Subcutaneous abdominal adipose tissue (tissue), 5 donors: ENCODE results near the gene MARCHF2.
"Not testable (repeated sequence)": the region's sequence is repeated elsewhere in the genome, so short reads cannot be mapped to it uniquely, and the experiment has no call there.

Experiments used
- H3K27ac ChIP-seq: one replicate; pipeline ENCODE4 v1.7.0; 2013; ENCODE audit warnings: low read depth, mild to moderate bottlenecking, inconsistent platforms, low read length, moderate library complexity
- H3K27me3 ChIP-seq, 5 donors: one replicate each; pipeline ENCODE4 v1.7.0; 2013; ENCODE audit warnings: low read length in 5 of 5, inconsistent platforms in 1 of 5; ENCODE audit not compliant: control insufficient read depth in 5 of 5, insufficient read depth in 4 of 5
- H3K36me3 ChIP-seq, 5 donors: one replicate each; pipeline ENCODE4 v1.7.0; 2013; ENCODE audit warnings: low read length in 5 of 5; ENCODE audit not compliant: control insufficient read depth in 5 of 5, insufficient read depth in 5 of 5
- H3K4me1 ChIP-seq, 5 donors: one replicate each; pipeline ENCODE4 v1.7.0; 2013; ENCODE audit warnings: low read length in 5 of 5, mild to moderate bottlenecking in 3 of 5, moderate library complexity in 1 of 5; ENCODE audit not compliant: control insufficient read depth in 5 of 5, insufficient read depth in 5 of 5
- H3K4me3 ChIP-seq, 5 donors: one replicate each; pipeline ENCODE4 v1.7.0; 2013; ENCODE audit warnings: low read length in 5 of 5, low read depth in 1 of 5
- H3K9ac ChIP-seq, 5 donors: one replicate each; pipeline ENCODE4 v1.7.0; 2013; ENCODE audit warnings: low read length in 5 of 5, mild to moderate bottlenecking in 4 of 5, moderate library complexity in 3 of 5
- H3K9me3 ChIP-seq, 5 donors: one replicate each; pipeline ENCODE4 v1.7.0; 2013; ENCODE audit warnings: low read length in 5 of 5; ENCODE audit not compliant: control insufficient read depth in 5 of 5
- donor health status: healthy.
- donor health status: healthy.
- donor health status: healthy.
- donor health status: healthy.
- donor health status: healthy.

Gene MARCHF2

DNA sequence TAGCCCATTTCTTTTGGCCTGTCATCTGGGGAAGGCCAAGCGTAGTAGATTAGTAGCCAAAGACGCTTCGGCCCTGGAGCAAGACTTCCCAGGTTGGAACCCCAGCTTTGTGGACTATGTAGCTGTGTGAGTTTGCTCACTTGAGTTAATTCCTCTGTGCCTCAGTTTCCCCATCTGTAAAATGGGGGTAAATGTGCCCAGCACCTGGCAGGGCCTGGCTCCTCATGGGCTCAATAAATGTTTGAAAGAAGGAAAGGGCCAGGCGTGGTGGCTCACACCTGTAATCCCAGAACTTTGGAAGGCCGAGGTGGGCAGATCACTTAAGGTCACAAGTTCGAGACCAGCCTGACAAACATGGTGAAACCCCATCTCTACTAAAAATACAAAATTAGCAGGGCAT is 16.7 kb downstream of the MARCHF2 start:
- Histone ChIP-seq H3K9ac (no peak overlapping the region), H3K9me3 (no peaks in the 10 kb centered on the region), H3K4me1 (peaks cover 0 to 10% (median 3%) of the 10 kb centered on the region in 5 donors), H3K4me3 (no peak overlapping the region), H3K27ac (no peak overlapping the region), H3K36me3 (peaks cover 0 to 46% (median 22%) of the 10 kb centered on the region in 5 donors), H3K27me3 (no peaks in the 10 kb centered on the region)

DNA sequence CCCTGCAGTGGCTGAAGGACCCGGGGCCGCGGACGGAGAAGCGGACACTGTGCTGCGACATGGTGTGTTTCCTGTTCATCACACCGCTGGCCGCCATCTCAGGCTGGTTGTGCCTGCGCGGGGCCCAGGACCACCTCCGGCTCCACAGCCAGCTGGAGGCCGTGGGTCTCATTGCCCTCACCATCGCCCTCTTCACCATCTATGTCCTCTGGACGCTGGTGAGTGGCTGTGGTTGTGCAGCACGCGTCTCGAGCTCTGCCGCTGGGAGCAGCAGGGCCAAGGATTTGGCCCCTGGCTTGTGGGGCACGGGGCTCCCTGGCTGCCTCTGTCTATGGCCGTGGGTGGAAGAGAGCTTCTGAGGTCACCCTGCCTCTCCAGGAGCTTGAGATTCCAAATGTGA is 17.5 kb downstream of the MARCHF2 start:
- H3K4me3 ChIP-seq = no peak overlapping the region
- no peak overlapping the region for H3K9ac ChIP-seq
- peaks cover 0 to 52% (median 22%) of the 10 kb centered on the region in 5 donors for H3K36me3 ChIP-seq
- H3K9me3 ChIP-seq = no peaks in the 10 kb centered on the region
- peaks cover 0 to 9% (median 3%) of the 10 kb centered on the region in 5 donors for H3K4me1 ChIP-seq
- no peaks in the 10 kb centered on the region for H3K27me3 ChIP-seq
- H3K27ac ChIP-seq = no peak overlapping the region

DNA sequence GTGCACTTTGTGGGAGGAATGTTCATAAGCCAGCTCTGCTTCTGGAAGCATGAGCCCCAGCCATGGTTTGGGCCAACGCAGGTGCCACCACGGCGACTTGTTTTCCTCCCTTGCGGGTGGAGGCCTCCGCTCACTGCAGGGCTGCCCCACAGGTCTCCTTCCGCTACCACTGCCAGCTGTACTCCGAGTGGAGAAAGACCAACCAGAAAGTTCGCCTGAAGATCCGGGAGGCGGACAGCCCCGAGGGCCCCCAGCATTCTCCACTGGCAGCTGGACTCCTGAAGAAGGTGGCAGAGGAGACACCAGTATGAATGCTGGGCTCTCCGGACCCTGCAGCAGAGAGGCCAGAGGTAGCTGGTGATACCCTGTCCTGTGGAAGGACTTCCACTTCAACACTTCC is 25.1 kb downstream of the MARCHF2 start:
- Histone ChIP-seq H3K4me1 (peaks cover 0 to 9% (median 3%) of the 10 kb centered on the region in 5 donors), H3K27ac (no peak overlapping the region), H3K4me3 (no peak overlapping the region), H3K27me3 (no peaks in the 10 kb centered on the region), H3K9ac (no peak overlapping the region), H3K36me3 (peaks cover 0 to 31% (median 20%) of the 10 kb centered on the region in 5 donors), H3K9me3 (no peaks in the 10 kb centered on the region)

DNA sequence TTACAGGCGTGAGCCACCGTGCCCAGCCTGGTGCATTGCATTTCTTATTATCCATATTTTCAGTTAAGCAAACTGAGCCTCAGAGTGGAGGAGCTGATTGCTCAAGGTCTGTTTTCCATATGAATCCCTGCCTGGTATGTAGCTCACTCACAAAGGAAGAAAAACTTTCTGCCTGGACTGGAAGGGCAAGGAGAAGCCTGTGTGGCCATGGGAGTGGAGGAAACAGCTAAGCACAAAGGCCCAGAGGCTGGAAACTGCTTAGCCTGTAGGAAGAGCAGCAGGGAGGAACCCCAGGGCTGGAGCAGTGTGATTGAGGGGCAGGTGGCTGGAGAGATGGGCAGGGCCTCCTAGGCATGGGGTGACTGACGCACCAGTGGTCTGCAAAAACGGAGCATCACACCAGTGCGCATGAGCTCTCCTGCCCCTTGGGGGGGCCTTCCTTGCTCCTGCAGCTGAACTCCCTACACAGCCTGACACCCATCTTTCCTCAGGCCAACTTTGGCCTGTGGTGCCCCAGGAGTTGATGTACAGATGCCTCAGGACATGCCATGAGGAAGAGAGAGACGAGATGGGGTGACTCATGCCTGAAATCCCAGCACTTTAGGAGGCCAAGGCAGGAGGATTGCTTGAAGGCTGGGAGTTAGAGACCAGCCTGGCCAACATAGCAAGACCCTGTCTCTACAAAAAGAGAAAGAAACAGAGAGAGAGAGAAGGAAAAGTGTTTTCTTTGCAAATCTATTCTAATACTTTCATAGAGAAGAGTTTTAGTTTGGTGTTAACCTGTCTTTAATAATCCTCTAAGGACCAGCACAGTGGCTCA is 28.8 kb downstream of the MARCHF2 start:
- no peak overlapping the region for H3K4me3 ChIP-seq

DNA sequence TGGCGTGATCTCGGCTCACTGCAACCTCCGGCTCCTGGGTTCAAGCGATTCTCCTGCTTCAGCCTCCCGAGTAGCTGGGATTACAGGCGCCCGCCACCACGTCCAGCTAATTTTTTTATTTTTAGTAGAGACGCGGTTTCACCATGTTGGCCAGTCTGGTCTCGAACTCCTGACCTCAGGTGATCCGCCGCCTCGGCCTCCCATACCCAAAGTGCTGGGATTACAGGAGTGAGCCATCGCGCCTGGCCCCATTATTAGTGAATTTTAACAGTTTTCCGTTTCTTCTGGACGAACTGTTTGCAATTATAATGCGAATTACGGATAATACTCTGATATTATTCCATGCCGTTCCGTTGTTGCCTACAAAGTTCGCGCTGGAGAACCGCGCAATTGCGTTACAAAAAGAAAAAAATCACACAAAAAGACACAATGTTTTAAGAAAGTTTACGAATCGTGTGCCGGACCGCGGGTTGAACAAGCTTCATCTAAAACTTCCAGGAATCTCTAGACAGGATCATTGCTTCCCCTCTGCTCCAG is 31.1 kb downstream of the MARCHF2 start:
- Histone ChIP-seq H3K27ac (peak overlapping the region; percentile 94), H3K4me3 (peak overlapping the region; percentile 82 to 98 (median 93)), H3K4me1 (peaks cover 5 to 39% (median 34%) of the 10 kb centered on the region in 5 donors), H3K9ac (peak overlapping the region in 4 of 5 donors; percentile 72 to 100 (median 90)), H3K36me3 (peaks cover 0 to 12% (median 2%) of the 10 kb centered on the region in 5 donors)
- not testable (repeated sequence) for H3K27me3 ChIP-seq, H3K9me3 ChIP-seq

More for the DNA sequence above, 28.8 kb downstream of the MARCHF2 start:
- Histone ChIP-seq H3K9ac (no peak overlapping the region), H3K4me1 (peaks cover 5 to 22% (median 19%) of the 10 kb centered on the region in 5 donors), H3K36me3 (peaks cover 0 to 21% (median 15%) of the 10 kb centered on the region in 5 donors), H3K27ac (no peak overlapping the region), H3K9me3 (no peaks in the 10 kb centered on the region), H3K27me3 (no peaks in the 10 kb centered on the region)

DNA sequence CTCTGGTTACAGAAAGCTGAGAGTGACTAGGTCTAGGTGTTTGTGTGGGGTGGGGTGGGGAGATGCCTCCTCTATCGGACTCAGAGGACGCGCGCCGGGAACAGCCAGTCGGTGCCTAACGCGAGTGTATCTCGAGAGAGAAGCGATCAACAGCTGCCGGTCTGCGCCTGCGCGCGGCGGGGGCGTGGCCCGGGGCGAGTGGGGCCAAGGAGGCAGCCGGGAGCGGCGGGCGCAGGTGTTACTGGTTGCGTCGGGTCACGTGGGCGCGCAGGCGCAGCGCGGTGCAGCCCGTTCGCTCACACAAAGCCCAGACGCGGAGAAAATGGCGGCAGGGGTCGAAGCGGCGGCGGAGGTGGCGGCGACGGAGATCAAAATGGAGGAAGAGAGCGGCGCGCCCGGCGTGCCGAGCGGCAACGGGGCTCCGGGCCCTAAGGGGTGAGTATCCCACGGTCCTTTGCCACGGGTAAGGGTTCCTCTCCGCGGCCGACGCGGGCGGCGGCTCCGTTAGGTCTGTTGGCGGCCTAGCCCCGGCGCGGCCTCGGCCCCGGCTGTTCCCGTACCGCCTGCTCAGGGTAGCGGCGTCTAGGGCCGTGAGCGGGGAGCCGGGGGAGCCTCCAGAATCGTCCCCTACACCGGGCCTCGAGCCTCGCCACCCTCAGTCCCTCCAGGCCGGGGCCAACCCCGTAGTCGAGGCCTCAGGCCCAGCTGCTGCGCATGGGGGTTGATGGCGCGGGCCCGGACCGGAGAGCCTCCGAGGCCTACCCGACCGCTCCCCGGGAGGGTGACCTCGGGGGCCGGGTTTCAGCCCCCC is 31.8 kb downstream of the MARCHF2 start, which contains the start of gene HNRNPM:
HNRNPM (plus strand) TSS at position 299 of the 811 bp plus-strand sequence; CDS start at position 323, 24 bp downstream.
- Histone ChIP-seq H3K9ac (peak within 1 kb of the TSS; percentile 81 to 100 (median 99)), H3K4me3 (peak within 1 kb of the TSS; percentile 82 to 98 (median 93)), H3K27me3 (no peaks in the 10 kb centered on the region), H3K27ac (peak within 1 kb of the TSS; percentile 94), H3K4me1 (peaks cover 7 to 44% (median 39%) of the 10 kb centered on the region in 5 donors), H3K36me3 (peaks cover 0 to 10% (median 0%) of the 10 kb centered on the region in 5 donors), H3K9me3 (no peaks in the 10 kb centered on the region)

DNA sequence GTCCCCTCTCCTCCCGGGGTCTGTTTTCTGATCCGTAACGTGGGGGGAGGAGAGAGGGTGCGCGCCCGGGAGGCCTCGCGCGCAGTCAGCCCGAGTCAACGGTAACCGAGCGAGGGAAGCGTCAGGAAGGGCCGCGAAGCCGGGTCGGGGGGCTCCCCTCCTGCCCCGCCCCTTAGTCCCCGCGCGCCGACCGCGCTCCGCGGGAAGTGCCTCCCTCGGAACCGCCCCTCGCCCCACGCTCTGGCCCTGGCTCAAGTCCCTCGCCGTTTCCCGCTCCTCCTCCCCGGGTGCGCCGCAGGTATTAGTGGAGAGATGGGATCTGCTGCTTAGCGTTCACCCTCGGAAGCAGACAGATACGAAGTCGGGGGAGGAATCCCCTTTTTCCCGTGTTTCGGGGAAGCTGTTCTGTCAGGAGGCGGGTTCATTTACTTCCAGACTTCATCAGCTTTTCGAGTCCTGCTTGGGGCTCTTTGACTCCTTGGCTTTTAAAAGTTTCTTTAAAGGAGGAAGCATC is 32.4 kb downstream of the MARCHF2 start:
- H3K4me1 ChIP-seq = peaks cover 10 to 50% (median 44%) of the 10 kb centered on the region in 5 donors

DNA sequence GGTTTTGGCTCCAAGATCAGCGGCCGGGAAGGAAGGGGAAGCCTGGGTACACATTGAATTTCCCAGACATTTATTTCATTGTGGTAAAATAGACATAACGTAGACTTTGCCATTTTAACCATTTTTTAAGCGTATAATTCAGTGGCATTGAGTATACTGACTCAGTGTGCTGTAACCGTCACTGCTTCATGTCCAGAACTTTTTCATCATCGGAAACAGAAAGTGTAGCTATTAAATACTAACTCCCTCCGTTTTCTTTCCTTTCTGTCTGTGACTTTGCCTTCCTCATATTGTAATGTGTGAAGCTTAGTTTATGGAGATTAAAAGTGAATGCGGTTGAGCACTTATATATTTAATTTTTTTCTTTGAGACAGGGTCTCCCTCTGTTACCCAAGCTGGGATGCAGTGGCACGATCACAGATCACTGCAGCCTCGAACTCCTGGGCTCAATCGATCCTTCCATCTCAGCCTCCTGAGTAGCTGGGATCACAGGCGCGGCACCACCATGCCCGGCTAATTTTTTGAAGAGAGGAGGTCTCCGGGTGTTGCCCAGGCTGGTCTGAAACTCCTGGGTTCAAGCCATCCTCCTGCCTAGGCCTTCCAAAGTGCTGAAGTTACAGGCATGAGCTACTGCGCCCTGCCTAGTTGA is 33.1 kb downstream of the MARCHF2 start:
- Histone ChIP-seq H3K4me1 (peaks cover 10 to 52% (median 45%) of the 10 kb centered on the region in 5 donors), H3K4me3 (peak overlapping the region; percentile 82 to 98 (median 93)), H3K27ac (peak overlapping the region; percentile 94), H3K36me3 (peaks cover 0 to 10% (median 0%) of the 10 kb centered on the region in 5 donors), H3K27me3 (no peaks in the 10 kb centered on the region), H3K9me3 (no peaks in the 10 kb centered on the region), H3K9ac (peak overlapping the region; percentile 81 to 100 (median 99))

More for the DNA sequence above, 32.4 kb downstream of the MARCHF2 start:
- H3K9me3 ChIP-seq = no peaks in the 10 kb centered on the region
- peak overlapping the region; percentile 94 for H3K27ac ChIP-seq
- no peaks in the 10 kb centered on the region for H3K27me3 ChIP-seq
- H3K36me3 ChIP-seq = peaks cover 0 to 10% (median 0%) of the 10 kb centered on the region in 5 donors
- peak overlapping the region; percentile 82 to 98 (median 93) for H3K4me3 ChIP-seq
- H3K9ac ChIP-seq = peak overlapping the region; percentile 81 to 100 (median 99)

DNA sequence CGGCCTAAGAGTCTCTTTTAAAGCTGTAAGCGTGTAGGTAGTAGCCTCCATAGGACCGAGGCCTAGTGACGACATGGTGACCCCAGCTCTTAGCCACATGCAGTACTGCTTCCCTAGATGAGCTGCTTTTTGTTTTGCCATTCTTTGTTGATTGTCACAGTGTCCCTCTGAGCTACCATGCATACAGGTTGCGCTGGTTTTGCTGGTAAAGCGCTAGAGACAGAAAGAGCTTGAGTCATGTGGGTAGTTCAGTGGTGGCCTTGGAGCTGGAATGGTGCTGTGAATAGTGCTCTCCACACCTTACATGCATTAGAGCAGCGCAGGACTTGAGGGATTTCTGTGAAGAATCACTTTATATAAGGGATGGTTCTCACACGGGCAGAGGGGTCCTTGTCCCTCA is 36.7 kb downstream of the MARCHF2 start:
- H3K4me3 ChIP-seq = peak overlapping the region in 1 of 5 donors; percentile 14
- no peak overlapping the region for H3K27ac ChIP-seq
- H3K36me3 ChIP-seq = peaks cover 0 to 10% (median 5%) of the 10 kb centered on the region in 5 donors
- H3K27me3 ChIP-seq = no peaks in the 10 kb centered on the region
- H3K9me3 ChIP-seq = no peaks in the 10 kb centered on the region
- no peak overlapping the region for H3K9ac ChIP-seq
- H3K4me1 ChIP-seq = peaks cover 14 to 81% (median 74%) of the 10 kb centered on the region in 5 donors
